ENCODE results near the gene RNF212.
"Not testable (repeated sequence)": the region's sequence is repeated elsewhere in the genome, so short reads cannot be mapped to it uniquely, and the experiment has no call there.

RNF212 gene

DNA sequence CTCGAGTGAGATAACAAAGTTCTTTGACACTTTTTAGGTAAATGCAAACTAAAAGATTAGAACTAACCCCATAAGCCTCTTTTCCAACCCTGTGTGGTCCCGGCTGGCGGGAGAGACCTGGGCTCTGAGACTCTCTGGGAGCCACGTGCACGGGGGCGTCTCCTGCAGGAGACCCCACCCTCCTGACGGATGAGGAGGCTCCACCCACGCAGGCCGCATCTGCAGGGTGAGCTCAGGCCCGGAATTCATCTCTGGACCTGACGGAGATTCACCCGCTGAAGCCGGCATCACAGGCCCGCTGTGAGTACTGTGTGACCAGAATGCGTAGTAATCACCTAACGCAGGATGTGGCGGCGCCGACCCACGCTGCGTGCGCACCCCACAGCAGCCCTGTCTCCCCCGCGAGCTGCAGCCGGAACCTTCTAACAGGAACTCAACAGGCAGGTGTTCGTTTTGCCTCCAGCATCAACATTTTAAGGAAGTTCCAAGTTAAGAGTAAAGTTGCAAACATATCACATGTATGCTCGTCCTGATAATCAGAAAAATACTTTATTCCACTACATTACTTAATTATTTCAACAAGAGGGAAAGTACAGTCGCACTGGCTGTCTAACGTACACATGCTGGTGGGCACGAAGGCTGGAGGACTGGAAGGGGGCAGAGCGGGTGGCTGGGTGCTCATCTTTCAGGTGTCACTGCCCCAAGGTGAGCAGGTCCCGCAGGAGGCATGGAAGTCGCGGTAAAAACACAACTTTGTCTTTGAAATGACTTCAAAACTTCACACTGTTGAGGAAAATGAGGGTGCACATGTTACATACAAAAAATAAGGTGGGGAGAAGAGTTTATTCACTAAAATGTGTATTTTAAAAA, 57.4 kb downstream of the RNF212 start (continued):
- TF ChIP-seq BACH2 (CRISPR knock-in tag; IDR thresholded peaks at IDR 0.05; ENCODE audit: borderline replicate concordance) (no peak), TCF4 (CRISPR knock-in tag; IDR thresholded peaks at IDR 0.05; ENCODE audit: borderline replicate concordance) (no peak), PPARA (CRISPR knock-in tag; IDR thresholded peaks at IDR 0.05; ENCODE audit: borderline replicate concordance) (no peak), CREB5 (CRISPR knock-in tag; IDR thresholded peaks at IDR 0.05; ENCODE audit: low read depth) (no peak), OSR1 (CRISPR knock-in tag; IDR thresholded peaks at IDR 0.05) (no peak)

DNA sequence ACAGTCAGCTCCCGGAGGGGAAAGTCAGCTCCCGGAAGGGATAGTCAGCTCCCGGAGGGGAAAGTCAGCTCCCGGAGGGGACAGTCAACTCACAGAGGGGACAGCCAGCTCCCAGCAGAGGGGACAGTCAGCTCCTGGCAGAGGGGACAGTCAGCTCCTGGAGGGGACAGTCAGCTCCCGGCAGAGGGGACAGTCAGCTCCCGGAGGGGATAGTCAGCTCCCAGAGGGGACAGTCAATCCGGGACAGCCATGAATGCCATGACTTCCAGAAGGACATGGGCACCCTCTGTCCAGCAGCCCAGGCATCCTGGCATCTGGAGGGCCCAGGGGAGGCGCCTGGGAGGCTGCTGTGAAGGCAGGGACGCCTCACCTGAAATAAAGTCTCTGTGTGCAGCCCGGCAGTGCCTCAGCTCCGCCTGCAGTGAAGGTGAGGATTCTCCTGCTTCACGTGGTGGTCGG, 58.1 kb downstream of the RNF212 start:
- ATAC-seq = not testable (repeated sequence)

DNA sequence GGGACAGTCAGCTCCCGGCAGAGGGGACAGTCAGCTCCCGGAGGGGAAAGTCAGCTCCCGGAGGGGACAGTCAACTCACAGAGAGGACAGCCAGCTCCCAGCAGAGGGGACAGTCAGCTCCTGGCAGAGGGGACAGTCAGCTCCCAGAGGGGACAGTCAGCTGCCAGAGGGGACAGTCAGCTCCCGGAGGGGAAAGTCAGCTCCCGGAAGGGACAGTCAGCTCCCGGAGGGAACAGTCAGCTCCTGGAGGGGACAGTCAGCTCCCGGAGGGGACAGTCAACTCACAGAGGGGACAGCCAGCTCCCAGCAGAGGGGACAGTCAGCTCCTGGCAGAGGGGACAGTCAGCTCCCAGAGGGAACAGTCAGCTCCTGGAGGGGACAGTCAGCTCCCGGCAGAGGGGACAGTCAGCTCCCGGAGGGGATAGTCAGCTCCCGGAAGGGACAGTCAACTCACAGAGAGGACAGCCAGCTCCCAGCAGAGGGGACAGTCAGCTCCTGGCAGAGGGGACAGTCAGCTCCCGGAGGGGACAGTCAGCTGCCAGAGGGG, 58.6 kb downstream of the RNF212 start:
- ATAC-seq = not testable (repeated sequence)

DNA sequence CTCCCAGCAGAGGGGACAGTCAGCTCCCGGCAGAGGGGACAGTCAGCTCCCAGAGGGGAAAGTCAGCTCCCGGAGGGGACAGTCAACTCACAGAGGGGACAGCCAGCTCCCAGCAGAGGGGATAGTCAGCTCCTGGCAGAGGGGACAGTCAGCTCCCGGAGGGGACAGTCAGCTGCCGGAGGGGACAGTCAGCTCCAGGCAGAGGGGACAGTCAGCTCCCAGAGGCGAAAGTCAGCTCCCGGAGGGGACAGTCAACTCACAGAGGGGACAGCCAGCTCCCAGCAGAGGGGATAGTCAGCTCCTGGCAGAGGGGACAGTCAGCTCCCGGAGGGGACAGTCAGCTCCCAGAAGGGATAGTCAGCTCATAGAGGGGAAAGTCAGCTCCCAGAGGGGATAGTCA, 59.5 kb downstream of the RNF212 start:
- ATAC-seq = not testable (repeated sequence)

DNA sequence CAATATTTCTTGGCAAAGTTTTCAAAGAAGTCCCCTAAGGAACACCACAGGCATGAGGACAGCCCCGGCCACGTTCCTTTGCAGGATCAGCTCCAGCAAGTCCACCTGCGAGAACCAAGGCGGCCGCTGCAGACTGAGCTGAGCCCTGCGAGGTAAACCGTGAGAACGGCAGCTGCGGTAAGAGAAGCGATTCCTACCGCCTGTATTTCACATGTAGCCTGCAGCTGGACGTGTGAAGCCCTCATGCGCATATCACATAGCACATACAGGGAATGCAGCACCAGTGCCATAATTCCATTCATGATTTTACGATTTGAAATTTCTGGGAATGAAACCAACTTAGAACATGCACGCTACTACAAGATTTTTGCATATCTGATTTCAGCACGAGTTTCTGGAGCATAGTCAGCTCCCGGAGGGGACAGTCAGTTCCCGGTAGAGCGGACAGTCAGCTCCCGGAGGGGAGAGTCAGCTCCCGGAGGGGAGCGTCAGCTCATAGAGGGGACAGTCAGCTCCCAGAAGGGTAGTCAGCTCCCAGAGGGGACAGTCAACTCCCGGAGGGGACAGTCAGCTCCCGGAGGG, 60.2 kb downstream of the RNF212 start:
- TF ChIP-seq CREB5 (CRISPR knock-in tag; IDR thresholded peaks at IDR 0.05; ENCODE audit: low read depth) (no peak), ARNTL (CRISPR knock-in tag; IDR thresholded peaks at IDR 0.05; ENCODE audit: borderline replicate concordance, low read depth) (no peak), SNAI2 (CRISPR knock-in tag; IDR thresholded peaks at IDR 0.05) (no peak), PPARA (CRISPR knock-in tag; IDR thresholded peaks at IDR 0.05; ENCODE audit: borderline replicate concordance) (no peak), ZNF70 (CRISPR knock-in tag; IDR thresholded peaks at IDR 0.05) (no peak)
- TF ChIP-seq, protein P1, sequence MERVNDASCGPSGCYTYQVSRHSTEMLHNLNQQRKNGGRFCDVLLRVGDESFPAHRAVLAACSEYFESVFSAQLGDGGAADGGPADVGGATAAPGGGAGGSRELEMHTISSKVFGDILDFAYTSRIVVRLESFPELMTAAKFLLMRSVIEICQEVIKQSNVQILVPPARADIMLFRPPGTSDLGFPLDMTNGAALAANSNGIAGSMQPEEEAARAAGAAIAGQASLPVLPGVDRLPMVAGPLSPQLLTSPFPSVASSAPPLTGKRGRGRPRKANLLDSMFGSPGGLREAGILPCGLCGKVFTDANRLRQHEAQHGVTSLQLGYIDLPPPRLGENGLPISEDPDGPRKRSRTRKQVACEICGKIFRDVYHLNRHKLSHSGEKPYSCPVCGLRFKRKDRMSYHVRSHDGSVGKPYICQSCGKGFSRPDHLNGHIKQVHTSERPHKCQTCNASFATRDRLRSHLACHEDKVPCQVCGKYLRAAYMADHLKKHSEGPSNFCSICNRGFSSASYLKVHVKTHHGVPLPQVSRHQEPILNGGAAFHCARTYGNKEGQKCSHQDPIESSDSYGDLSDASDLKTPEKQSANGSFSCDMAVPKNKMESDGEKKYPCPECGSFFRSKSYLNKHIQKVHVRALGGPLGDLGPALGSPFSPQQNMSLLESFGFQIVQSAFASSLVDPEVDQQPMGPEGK (CRISPR knock-in tag; IDR thresholded peaks at IDR 0.05; ENCODE audit: borderline replicate concordance) = no peak
- ATAC-seq = peak; percentile 42

DNA sequence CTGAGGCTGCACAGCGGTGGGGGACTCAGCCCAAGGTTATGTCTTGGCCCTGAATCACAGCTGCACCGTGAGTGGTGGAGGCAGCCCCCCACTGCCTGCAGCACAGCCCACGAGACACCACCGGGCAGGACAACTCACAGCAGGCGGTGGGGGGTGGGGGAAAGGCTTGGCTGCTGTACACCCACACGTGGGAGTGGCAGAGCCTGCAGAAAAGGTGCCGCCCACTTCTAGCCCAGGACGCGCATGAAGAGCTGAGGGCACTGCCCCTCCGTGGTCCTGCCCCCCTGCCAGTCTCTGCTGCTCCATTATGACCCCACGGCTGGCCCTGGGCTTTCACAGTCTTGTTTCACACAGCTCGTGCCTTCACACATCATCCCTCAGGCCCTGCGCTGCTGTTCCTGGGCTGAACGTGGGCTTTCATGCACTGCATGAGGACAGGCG, 61.1 kb downstream of the RNF212 start:
- TF ChIP-seq ZFP30 (CRISPR knock-in tag; IDR thresholded peaks at IDR 0.05) (no peak), ZNF70 (CRISPR knock-in tag; IDR thresholded peaks at IDR 0.05) (no peak), PPARA (CRISPR knock-in tag; IDR thresholded peaks at IDR 0.05; ENCODE audit: borderline replicate concordance) (no peak), CSDC2 (CRISPR knock-in tag; IDR thresholded peaks at IDR 0.05) (no peak), SNAI2 (CRISPR knock-in tag; IDR thresholded peaks at IDR 0.05) (no peak), BACH2 (CRISPR knock-in tag; IDR thresholded peaks at IDR 0.05; ENCODE audit: borderline replicate concordance) (no peak), RARB (CRISPR knock-in tag; IDR thresholded peaks at IDR 0.05) (no peak), ZFP3 (CRISPR knock-in tag; IDR thresholded peaks at IDR 0.05) (no peak), OSR1 (CRISPR knock-in tag; IDR thresholded peaks at IDR 0.05) (no peak), CSRNP3 (CRISPR knock-in tag; IDR thresholded peaks at IDR 0.05) (no peak), TCF4 (CRISPR knock-in tag; IDR thresholded peaks at IDR 0.05; ENCODE audit: borderline replicate concordance) (no peak), ISL1 (CRISPR knock-in tag; IDR thresholded peaks at IDR 0.05) (no peak), ARNTL (CRISPR knock-in tag; IDR thresholded peaks at IDR 0.05; ENCODE audit: borderline replicate concordance, low read depth) (no peak), POU6F1 (CRISPR knock-in tag; IDR thresholded peaks at IDR 0.05; ENCODE audit: borderline replicate concordance, low read depth) (no peak), CREB5 (CRISPR knock-in tag; IDR thresholded peaks at IDR 0.05; ENCODE audit: low read depth) (no peak)
- TF ChIP-seq, protein P1 (CRISPR knock-in tag; IDR thresholded peaks at IDR 0.05; ENCODE audit: borderline replicate concordance) = no peak
- no peak for ATAC-seq
